ENCODE measurements around the gene LRP1-AS.

LRP1-AS gene

DNA sequence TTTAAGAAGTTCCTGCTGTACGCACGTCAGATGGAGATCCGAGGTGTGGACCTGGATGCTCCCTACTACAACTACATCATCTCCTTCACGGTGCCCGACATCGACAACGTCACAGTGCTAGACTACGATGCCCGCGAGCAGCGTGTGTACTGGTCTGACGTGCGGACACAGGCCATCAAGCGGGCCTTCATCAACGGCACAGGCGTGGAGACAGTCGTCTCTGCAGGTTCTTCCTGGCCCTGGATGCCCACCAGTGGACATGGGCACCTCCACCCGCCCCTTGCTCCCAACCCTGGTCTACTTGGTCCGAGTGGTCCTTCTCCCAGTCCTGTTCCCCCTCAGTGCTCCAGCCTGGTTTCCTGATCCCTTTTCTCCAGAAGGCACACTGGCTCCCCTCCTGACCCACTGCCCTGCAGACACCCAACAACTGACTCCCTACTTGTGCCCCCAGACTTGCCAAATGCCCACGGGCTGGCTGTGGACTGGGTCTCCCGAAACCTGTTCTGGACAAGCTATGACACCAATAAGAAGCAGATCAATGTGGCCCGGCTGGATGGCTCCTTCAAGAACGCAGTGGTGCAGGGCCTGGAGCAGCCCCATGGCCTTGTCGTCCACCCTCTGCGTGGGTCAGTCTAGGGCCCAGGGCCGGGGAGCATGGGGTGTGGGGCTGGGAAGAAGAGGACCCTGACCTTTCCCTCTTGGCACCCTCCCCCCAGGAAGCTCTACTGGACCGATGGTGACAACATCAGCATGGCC lies 32.1 kb upstream of the LRP1-AS start:
- no peak for DNase-seq

DNA sequence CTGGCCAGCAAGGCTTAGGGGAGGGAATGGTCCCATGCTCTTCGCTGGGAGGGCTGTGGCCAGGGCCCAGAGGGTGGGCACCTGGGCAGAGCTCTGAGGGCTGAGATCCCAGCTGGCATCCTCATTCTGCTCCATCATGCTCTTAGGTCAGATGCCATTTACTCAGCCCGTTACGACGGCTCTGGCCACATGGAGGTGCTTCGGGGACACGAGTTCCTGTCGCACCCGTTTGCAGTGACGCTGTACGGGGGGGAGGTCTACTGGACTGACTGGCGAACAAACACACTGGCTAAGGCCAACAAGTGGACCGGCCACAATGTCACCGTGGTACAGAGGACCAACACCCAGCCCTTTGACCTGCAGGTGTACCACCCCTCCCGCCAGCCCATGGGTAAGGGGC lies 30.8 kb upstream of the LRP1-AS start:
- DNase-seq: no peak

DNA sequence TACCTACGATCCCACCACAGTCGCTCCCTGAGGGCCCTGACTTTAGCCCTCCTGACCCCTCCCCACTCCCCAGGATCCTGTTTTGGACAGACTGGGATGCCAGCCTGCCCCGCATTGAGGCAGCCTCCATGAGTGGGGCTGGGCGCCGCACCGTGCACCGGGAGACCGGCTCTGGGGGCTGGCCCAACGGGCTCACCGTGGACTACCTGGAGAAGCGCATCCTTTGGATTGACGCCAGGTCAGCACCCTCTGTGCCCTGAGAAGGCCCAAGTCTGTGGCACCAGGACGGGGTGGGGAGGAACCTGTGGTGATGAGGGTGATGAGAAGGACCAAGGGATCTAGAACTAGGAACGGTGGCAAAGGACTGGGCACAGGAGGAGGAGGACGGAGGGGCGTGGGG lies 29.9 kb upstream of the LRP1-AS start:
- DNase-seq: no peak

DNA sequence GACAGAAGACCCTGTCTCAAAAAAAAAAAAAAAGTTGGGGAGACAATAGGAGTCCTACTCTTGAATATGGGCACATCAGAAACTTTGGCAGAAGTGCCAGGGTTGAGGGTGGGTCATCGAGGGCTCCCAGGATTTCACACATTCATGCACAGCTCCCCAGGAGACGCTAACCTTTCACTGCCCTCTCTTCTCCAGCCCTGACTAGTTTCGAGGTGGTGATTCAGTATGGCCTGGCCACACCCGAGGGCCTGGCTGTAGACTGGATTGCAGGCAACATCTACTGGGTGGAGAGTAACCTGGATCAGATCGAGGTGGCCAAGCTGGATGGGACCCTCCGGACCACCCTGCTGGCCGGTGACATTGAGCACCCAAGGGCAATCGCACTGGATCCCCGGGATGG lies 29.4 kb upstream of the LRP1-AS start:
- DNase-seq: no peak

DNA sequence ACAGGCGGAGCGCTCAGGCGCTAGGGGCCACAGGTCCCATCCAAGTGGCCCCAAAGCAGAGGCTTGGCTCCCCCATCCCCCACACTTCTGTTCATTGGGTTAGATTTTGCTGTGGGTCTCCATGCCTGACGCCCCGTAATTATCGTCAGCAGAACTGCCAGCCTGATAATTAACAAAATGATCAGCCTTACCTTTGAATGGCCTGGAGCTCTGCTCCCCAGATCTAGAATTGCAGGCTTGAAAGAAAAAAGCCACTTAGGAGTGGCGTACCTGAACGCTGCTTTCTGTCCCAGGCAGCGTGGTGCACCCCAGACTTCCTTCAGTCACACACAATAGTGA lies 28.7 kb upstream of the LRP1-AS start:
- no peak for DNase-seq

DNA sequence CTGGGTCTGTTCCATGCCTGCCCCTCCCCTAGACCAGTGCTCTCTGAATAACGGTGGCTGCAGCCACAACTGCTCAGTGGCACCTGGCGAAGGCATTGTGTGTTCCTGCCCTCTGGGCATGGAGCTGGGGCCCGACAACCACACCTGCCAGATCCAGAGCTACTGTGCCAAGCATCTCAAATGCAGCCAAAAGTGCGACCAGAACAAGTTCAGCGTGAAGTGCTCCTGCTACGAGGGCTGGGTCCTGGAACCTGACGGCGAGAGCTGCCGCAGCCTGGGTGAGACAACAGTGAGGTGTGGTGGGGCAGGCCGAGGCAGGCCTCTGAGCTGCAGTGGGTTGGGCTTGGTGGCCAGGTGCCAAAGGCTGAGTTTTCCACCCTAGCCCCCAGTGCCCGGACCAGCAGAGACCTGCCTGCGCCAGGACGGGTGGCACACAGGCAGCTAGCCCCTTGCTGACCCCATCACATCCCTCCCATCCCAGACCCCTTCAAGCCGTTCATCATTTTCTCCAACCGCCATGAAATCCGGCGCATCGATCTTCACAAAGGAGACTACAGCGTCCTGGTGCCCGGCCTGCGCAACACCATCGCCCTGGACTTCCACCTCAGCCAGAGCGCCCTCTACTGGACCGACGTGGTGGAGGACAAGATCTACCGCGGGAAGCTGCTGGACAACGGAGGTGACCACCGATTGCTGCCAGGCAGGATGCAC lies 28.2 kb upstream of the LRP1-AS start:
- DNase-seq: peak; percentile 64

DNA sequence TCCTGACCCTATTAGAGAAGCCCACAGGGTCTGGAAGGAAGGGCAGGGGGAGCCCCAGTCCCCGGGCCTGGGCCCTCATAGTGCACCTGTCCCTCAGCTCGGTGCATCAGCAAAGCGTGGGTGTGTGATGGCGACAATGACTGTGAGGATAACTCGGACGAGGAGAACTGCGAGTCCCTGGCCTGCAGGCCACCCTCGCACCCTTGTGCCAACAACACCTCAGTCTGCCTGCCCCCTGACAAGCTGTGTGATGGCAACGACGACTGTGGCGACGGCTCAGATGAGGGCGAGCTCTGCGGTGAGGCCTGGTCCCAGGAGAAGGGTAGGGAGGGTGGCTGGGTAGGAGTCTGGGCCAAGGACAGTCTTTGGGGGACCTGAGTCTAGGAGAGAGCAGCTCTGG lies 26.3 kb upstream of the LRP1-AS start:
- DNase-seq: no peak

DNA sequence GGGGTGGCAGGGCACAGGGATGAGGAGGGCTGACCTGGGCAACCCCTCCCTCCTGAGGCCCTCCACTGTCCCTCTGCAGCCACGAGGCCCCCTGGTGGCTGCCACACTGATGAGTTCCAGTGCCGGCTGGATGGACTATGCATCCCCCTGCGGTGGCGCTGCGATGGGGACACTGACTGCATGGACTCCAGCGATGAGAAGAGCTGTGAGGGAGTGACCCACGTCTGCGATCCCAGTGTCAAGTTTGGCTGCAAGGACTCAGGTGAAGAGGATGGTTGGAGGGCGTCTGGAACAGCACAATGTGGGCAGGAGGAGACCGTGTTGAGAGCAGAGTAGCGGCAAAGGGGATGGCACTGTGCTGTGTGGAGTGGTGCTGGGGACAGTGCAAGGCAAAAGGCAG lies 25.7 kb upstream of the LRP1-AS start:
- peak; percentile 50 for DNase-seq

DNA sequence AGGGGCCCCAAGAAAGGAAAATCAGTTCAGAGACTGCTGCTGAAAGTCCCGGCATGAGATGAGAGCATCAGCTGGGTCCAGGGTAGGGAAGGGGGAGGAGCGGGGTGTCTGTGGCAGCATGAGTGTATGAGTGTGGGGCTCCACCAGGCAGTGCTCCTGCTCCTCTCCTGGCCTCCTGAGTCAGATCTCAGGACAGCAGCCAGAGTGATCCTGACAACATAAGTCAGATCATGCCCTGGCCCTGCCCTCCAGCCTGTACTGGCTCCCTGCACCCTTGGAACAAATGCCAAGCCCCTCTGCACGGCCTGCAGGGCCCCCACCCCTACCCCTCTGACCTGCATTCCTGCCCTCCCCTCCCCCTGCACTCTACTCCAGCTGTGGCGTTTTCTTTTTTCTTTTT lies 24.2 kb upstream of the LRP1-AS start:
- no peak for DNase-seq

DNA sequence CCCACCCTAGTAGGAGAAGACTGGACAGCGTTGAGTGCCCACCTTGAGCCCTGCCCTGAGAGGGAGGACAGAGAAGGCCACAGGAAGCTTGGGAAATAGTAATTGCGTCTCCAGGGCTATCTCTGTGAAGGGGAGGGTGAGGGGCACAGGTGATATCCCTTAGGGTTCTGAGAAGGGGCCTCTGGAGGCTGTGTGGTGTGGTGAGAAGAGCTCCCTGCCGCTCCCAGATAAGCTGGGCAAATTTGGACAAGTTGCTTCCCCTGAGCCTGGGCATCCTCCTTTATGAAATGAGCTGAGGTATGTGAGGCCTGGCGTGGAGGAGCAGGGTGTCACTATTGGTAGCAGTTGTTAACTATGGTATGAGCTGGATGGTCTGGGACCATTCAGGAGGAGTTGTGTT lies 23.5 kb upstream of the LRP1-AS start:
- no peak for DNase-seq

DNA sequence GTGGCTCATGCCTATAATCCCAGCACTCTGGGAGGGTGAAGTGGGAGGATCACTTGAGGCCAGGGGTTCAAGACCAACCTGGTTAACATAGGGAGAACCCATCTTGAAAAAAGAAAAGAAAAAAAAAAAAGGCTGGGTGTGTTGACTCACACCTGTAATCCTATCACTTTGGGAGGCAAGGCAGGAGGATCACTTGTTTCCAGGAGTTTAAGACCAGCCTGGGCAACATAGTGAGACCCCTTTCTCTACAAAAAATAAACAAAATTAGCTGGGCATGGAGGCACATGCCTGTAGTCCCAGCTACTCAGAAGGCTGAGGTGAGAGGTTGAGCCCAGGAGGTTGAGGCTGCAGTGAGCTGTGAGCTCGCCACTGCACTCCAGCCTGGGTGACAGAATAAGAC lies 23.0 kb upstream of the LRP1-AS start:
- DNase-seq: no peak

DNA sequence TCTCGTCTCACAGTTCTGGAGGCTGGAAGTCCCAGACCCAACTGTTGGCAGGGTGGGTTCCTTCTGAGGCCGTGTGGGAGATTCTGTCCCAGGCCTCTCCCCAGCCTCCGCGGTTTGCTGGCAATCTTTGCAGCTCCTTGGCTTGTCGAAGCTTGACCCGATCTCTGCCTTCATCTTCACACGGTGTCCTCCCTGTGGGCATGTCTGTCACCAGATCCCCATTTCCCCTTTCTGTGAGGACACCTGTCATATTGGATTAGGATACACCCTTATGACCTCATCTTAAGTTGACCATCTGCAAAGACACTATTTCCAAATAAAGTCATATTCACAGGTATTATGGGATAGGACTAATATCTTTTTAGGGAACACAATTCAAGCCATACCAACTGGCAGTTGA lies 22.6 kb upstream of the LRP1-AS start:
- DNase-seq: no peak

DNA sequence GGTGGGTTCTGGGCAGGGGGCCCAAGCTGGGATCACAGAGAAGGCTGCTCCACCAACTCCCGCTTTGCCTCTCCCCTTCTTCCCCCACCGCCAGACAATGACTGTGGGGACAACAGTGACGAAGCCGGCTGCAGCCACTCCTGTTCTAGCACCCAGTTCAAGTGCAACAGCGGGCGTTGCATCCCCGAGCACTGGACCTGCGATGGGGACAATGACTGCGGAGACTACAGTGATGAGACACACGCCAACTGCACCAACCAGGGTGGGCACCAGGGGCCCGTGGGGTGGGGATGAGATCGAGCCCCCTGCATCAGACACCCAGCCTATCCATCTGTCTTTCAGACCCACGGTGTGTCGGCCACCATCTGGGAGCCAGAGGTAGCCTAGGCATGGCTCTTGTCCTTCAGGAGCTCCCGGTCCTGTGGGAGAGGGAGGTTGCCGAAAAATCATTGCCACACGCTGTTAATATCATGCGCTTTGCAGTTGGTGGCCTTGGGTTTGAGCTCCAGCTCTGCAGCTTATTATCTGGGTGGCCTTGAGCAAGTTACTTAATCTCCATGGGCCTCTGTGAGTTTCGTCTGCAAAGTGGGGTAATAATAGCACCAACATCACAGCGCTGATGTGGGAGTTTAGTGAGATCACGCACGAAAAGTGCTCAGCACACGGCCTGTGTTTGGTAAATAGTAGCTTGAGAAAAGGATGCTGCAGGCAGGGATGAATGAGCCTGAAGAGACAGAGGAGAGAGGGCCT lies 21.8 kb upstream of the LRP1-AS start:
- no peak for DNase-seq

DNA sequence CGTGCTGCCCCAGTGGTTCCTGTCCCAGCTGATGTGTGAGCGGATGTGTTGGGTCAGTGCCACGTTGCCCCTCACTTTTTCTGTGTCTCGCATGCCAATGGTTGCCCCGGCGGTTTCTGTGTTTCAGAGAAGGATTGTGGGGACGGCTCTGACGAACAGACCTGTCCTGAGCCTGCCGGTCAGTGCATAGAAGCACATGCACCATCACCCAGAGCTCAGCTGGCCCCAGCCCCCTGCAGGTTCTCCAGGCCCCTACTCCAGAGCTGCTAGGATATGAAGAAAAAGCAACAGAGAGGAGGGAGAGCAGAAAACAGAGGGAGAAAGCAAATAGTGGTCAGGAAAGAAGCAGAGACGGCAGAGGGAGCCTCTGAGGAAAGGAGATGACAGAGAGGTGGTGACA lies 20.6 kb upstream of the LRP1-AS start:
- DNase-seq: no peak

DNA sequence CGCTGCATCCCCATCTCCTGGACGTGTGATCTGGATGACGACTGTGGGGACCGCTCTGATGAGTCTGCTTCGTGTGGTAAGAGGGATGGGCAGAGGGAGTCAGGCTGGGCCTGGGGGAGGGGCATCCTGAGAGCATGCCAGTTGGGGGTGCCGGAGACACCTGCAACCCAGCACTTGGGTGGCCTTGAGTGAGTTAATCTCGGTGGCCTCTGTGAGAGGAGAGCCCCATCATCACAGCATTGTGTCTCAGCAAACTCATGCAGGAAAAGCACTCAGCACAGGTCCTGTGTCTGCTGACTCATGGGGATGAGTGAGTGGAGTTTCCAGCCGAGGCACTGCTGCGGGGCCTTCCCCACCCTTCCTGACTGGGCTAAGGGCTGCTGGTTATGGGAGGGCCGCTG lies 19.6 kb upstream of the LRP1-AS start:
- DNase-seq: no peak

DNA sequence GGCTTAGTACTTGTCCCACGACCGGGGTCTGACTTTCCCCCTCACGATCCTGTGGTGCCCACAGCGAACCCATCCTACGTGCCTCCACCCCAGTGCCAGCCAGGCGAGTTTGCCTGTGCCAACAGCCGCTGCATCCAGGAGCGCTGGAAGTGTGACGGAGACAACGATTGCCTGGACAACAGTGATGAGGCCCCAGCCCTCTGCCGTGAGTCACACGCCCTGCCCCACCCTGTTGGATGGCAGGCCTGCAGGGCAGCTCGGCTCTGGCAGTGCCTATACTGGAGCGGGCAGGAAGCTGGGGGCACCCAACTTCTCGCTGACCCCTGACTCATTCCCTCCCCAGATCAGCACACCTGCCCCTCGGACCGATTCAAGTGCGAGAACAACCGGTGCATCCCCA lies 18.3 kb upstream of the LRP1-AS start:
- DNase-seq: no peak

DNA sequence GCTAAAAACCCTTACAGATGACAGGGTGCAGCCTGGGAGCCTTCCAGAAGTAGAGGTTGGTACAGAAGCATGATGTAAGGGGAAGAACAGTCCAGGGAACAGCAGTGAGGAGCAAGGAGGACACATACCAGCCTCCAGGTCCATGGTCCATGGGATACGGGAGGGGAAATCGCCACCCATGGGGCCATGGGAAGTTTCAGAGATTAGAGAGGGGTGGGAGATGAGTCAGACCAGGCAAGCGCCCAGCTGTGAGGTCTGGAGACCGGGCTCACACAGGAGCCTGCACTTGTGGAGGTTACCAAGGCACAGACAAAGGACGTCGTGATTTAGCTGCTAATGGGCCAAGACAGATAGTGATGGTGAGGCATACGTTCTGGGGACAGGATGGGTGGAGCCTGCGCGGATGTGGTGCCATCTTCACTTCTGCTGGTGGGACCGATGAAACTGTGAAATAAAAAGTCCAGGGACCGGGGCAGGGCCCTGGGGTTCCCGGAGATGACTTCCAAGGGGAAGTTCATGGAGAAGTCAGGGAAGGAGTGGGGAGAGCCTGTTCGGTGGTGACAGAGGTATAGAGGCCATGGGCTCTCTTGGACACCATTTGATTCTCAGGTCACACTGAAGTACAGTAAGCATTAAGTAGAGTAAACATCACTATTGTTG lies 17.7 kb upstream of the LRP1-AS start:
- DNase-seq: no peak

DNA sequence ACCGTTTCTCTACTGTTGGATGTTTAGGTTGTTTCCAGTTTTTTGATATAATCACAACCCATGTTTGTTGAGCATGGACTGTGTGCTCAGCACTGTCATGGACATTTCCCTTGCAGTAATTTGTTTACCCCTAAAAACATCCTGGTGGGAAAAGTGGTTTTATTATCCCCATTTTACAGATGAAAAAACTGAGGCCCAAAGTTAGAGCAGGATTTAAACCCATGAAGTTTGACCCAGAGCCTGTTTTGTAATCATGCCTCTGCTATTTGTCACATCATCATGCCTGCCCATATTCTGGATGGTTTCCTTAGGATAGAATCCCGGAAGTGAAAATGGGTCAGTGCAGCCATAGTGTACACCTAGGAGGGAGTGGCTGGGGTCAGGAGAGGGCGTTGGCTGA lies 17.0 kb upstream of the LRP1-AS start:
- no peak for DNase-seq

DNA sequence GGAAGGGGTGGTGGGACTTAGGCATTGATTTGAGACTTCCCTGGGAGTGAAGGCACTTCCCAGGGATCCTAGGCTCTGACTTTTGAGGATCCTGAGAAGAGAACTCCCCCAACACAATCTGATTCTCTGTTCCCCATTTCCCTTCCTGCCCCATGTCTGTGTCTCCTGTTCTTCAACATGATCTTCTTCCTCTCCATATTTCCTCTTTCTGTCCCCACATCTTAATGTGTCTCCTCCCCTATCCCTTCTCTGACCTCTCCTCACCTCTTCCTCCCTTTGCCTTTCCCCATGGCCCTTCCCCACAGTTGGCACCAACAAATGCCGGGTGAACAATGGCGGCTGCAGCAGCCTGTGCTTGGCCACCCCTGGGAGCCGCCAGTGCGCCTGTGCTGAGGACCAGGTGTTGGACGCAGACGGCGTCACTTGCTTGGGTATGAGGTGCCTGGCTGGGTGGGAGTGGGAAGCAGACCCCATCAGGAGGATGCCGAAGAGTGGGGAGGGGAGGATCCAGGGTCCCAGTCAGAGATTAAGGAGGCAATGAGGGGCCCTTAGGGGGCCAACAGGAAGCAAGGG lies 15.2 kb upstream of the LRP1-AS start:
- no peak for DNase-seq

DNA sequence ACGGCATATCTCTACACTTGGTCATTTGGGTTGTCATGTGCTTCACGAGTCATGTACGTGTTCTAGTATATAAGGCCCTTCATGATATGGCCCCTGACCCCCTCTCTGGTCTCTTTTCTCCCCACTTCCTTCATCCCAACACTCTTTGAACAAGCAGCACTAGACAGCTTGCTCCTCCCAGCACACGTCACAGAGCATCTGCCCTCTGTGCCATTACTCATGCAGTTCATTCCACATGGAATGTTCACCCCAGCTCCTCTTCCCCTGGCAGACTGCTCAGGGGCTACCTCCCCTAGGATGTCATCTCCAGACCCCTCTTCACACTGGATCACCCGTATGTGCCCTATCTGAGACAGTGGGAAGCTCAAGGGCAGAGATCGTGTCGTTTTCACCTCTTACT lies 14.1 kb upstream of the LRP1-AS start:
- DNase-seq: no peak

DNA sequence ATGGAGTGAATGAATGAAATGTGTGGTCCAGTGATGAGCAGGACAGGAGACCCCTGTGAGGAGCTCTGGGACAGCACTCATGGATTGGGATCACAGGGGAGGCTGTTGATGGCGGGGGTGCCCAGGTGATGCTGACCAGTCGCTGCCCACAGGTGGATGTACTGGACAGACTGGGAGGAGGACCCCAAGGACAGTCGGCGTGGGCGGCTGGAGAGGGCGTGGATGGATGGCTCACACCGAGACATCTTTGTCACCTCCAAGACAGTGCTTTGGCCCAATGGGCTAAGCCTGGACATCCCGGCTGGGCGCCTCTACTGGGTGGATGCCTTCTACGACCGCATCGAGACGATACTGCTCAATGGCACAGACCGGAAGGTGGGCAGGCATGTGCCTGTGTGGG lies 13.3 kb upstream of the LRP1-AS start:
- DNase-seq: no peak

DNA sequence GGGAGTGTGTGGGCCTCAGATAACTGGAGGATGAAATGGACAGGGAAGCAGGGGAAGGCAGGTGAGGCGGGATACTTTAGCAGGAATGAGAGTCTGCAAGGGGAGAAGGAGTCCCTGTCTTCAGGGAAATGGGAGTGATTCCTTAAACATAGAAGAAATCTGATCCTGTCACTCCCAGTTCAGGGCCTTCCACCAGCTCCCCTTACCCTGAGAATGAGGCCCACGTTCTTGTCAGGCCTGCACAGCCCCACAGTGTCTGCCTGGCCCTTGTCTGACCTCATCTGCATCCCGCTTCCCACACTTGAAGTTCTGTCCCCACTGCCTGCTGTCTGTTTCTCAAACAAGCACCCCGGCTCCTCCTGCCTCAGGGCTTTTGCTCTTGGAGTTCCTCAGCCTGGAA lies 12.6 kb upstream of the LRP1-AS start:
- DNase-seq: no peak

DNA sequence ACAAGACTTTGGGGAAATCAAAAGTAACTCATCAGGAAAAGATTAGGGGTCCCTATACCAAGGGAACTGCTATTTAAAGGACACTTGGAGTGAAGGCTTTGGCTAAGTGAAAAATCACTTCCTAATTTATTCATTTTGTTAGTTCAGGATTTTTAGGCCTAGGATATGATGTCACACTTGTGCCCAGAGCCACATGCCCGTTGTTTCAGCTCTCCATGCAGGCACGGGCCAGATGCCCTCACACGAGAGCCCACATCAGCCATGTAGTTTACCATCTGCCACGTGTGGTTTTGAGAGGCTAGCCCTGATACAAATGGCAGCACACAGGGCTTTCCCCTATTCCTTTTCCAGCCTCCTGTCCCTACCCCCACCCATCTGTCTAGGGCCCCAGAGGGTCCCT lies 11.9 kb upstream of the LRP1-AS start:
- DNase-seq: no peak

Data from CD4-positive, alpha-beta T cell treated with Interleukin-17A for 4 hours (primary cell).